GM10847 (cell line): Measurements from ENCODE around the gene HTRA3.

Source experiments
- POLR2A ChIP-seq: IDR thresholded peaks from 2 replicates; pipeline ENCODE4 v1.6.1; 2011; ENCODE audit not compliant: insufficient read length; ENCODE audit errors: extremely low read depth

The HTRA3 gene

DNA sequence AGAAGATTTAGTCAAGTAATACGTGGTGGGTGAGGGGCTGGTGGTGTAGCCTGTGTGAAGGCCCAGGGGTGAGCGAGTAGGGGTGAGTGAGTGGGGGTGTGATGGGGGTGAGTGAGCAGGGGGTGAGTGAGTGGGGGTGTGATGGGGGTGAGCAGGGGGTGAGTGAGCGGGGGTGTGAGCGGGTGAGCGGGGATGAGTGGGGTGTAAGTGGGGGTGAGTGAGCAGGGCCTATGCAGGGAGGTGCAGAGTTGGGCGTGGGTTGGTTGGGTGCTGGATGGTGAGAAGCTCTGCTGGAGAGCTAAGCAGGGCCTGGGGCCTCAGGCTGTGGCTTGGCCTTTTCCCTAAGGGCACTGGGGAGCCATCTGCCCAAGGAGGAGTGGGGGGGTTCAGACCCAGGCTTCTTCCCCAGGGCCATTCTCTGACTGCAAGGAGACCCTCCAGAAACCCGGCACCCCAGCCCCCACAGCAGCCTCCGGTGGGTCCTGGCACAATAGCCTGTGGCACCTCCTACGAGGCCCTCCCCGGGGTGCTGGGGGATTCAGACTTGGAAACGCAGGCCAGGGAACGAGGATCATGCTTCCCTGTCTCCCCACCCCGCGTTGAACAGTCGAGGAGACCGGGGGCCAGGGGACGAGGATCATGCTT lies 40.1 kb upstream of the HTRA3 start:
- TF ChIP-seq POLR2A: no peak

DNA sequence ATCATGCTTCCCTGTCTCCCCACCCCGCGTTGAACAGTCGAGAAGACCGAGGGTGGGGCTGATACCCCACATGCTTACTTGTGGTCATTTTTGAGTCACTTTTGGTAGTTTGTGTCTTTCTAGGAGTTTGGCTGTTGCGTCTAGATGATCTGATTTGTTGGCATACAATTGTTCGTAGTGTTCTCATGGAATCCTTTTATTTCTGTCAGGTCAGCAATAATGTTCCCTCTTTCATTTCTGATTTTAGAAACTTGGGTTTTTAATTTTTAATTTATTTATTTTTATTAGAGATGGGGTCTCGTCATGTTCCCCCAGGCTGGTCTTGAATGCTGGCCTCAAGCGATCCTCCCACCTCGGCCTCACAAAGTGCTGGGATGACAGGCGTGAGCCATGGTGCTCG lies 39.5 kb upstream of the HTRA3 start:
- no peak for TF ChIP-seq POLR2A

DNA sequence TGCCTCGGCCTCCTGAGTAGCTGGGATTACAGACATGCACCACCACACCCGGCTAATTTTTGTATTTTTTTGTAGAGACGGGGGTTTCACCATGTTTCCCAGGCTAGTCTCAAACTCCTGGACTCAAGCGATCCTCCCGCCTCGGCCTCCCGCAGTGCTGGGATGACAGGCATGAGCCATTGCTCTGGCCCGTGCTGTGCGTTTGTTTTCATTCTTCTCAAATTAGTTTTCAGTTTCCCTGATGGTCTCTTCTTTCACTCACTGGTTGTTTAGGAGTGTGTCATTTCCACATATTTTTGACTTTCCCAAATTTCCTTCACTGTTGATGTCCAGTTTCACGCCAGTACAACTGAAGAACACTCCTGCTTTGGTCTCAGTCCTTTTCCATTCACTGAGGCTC lies 38.7 kb upstream of the HTRA3 start:
- no peak for TF ChIP-seq POLR2A

DNA sequence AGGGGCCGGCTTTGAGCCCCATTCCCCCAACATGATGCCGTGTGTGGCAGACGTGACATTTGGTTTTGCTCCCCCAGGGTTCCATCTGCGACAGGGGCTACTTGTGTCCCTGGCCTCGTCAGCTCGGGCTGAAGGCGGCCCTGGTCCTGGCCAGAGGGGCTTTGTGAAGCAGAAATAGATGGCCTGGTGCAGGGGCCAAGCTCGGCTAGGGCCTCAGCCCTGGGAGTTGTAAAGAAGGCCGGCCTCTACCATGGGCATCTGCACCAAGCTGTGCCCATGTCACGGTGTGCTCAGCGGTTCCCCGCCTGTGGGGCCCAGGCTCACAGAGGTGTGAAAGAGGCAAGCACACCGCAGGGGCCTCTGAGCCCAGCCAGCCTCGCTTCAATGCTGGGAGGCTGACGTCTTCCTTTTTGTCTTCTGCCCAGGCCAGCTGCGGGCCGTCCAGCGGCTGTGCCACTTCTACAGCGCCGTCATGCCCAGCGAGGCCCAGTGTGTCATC lies 38.0 kb upstream of the HTRA3 start:
- TF ChIP-seq POLR2A: no peak

DNA sequence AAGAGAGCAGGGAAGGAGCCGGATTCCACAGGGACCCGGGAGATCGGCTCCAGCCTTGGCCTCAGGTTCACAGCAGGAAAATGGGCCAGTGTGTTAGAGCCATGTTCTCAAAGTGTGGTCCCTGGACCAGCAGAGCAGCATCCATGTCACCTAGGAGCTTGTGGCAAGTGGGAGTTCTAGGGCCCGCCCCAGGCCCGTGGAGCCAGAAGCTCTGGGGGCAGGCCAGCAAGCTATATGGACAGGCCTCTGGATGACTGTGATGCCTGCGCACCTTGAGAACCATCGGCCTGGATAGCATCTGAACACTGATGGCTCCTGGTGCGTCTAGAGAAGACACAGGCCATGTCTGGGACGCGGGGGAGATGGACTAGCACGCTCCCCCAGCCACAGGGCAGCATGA lies 36.8 kb upstream of the HTRA3 start:
- TF ChIP-seq POLR2A: no peak

DNA sequence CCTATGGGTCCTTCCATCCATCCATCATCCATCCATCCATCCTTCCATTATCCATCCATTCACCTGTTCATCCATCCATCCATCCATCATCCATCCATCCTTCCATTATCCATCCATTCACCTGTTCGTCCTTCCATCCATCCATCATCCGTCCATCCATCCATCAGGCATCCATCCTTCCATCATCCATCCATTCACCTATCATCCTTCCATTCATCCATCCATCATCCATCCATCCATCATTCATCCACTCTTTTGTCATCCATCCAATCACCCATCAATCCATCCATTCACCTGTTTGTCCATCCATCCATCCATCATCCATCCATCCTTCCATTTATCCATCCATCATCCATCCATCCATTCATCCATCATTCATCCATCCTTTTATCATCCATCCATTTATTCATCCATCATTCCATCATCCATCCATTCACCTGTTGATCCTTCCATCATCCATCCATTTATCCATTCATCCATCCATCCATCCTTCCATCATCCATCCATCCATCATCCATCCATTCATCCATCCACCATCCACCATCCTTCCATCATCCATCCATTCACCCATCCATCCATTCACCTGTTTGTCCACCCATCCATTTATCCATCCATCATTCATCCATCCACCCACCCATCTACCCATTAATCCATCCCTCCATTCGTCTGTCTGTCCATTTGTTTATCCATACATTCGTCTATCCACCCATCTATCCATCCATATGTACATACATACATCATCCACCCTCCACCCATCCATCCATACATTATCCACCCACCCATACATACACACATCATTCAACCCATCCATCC lies 35.7 kb upstream of the HTRA3 start:
- TF ChIP-seq POLR2A: no peak

DNA sequence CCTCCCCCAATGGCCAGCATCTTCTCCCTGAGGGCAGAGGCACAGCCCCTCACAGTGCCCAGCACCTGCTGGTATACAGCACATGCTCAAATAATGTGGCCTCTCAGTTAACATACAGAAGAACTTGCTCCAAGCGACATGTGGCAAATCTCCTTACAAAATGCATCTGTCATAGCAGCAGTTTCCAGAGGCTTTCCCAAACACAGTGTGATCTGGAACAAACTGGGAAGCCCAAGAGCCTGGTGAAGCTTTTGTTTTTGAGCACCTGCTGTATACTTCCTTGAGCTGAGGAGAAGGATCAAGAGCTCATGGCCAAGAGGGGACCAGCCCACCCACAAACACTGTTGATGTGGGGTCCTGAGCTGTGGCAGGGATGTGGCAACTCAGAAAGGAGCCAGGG lies 34.8 kb upstream of the HTRA3 start:
- no peak for TF ChIP-seq POLR2A

DNA sequence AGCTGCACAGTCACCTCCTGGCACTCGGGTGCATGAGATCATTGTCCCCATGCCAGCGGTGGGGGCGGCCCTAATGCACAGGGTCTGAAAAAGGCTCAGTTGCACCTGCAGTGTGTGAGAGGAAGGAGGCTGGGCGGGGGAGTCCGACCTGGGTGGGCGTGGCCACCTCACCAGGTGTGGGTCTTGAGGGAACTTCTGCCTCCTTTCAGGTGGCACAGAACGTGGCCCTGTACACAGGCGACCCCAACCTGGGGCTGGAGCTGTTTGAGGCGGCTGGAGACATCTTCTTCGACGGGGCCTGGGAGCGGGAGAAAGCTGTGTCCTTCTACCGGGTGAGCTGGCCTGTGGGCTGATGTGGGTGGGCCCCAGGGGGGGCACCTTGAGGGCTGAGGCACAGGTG lies 34.3 kb upstream of the HTRA3 start:
- no peak for TF ChIP-seq POLR2A

DNA sequence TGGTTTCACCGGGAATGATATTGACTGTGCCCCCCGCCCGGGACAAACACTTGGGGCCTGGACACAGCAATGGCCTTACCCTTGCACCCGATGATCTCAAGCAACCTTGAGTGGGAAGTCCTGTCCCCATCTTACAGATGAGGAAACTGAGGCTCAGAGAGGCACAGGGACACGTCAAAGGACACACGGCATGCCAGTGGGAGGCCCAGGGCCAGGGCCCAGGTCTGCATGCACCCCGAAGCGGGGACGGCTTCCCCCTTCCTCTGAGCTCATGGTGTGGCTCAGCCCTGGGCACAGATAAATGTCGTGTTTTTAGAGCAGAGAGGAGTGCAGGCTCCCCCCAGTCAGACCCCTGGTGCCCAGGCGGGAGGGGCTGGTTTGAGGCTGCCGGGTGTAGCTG lies 33.9 kb upstream of the HTRA3 start:
- TF ChIP-seq POLR2A: no peak

DNA sequence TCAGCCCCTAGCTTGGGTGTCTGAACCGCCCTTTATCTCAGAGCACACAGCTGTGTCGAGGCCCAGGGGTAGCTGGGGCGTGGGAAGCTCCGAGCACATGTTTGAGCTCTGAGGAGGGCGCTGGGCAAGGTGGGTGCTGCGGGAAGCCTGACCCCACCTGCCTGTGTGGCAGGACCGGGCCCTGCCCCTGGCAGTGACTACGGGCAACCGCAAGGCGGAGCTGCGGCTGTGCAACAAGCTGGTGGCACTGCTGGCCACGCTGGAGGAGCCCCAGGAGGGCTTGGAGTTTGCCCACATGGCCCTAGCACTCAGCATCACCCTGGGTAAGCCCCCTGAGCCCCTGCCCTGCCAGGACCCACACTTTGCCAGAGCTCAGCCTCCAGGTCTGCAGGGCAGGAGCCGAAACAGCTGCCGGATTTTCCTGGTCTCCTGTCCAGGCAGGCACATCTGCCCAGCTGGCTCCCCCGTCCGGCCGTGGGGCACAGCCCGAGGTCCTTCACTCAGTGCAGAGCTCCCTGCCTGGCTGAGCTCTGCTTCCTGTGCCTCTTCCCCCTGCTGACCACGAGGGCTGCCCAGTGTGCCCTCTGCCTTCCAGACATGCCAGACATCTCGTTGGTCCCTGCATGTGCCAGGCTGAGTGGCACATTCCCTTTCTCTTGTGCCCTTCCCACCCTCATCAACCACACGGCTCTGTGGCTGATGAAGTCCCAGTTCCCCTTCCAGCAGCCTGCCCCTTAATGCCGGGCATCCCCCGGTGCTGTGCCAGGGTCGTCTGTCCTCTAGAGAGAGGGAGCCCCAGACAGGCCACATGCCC lies 33.2 kb upstream of the HTRA3 start:
- no peak for TF ChIP-seq POLR2A

DNA sequence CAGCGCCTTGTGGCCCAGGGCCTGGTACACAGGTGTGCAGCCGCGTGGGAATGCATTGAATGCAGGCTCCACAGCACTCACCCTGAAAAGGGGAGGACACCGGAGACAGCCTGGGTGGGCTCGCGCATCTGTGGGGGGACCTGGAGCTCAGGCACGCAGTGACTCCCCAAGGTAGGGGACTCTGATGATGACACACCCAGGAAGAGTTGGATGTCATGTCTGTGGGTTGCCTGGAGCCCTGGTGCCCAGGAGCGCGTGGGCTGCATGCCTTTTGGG lies 32.7 kb upstream of the HTRA3 start:
- no peak for TF ChIP-seq POLR2A

DNA sequence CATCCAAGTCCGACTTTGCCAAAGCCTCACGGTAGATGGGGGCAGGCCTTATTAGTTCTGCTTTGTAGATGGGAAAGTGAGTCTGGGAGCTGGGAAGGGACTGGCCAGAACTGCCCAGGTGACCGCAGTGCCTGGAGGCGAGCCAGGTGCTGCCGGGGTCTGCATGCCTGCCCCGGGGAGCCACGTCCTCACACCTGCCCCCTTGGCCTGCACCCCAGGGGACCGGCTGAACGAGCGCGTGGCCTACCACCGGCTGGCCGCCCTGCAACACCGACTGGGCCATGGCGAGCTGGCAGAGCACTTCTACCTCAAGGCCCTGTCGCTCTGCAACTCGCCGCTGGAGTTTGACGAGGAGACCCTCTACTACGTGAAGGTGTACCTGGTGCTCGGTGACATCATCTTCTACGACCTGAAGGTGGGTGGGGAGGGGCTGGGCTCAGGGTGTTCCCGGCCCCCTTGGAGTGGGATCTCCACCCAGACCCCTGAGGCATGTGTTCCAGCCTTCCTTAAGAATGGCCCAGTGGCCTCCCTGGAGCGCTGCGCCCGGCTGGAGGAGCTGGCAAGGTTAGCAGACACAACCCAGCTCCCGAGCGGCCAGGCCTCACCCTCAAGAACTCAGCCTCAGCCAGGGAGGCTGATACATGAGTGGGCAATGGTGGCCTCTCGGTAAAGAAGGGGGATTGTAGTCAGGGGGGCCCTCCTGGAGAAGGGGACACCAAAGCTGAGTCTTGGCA lies 32.1 kb upstream of the HTRA3 start:
- TF ChIP-seq POLR2A: no peak

DNA sequence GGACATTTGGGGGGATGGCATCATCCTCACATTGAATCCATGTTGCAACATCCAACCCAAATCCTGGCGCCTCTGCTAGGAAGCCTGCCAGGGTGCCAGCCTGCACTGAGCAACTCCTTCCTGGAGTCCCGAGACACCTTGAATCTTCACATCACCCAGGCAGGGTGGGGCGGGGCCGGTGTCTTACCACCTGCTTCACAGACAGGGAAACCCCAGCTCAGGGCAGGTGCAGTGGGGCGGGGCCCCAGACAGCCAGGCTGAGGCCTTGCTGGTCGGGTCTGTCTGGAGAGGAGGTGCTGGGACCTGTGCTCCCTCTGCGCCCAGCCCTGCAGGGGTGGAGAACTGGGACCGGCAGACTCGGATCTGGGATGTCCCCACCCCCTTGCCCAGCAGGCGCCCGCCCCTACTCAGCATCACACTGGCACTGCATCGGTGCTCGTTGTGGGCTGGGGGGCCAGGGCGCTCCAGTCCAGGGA lies 31.5 kb upstream of the HTRA3 start:
- TF ChIP-seq POLR2A: no peak

DNA sequence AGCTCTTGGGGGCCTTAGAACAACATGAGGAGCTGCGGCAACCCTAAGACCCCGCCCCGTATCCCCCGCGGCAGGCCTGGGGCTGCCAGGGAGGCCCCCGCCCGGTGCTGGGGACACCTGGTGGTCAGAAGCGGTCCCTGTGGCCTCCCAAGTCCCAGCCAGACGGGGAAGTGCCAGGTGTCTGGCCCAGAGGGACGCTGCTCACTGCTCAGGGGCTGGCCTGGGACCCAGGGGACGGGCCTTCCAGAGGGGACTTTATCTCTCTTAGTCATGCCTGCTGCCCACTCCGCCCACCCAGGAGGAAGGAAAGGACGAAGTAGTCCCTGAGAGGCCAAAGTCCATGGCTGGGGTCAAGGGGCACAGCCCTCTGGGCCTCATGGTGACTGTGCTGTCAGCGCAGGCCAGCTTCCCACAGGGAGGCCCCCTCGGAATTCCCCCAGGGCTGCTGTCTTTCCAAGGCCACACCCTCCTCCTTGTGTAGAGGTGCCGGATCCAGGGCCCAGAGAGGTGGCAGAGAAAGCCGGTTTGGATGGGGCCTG lies 31.0 kb upstream of the HTRA3 start:
- TF ChIP-seq POLR2A: no peak

DNA sequence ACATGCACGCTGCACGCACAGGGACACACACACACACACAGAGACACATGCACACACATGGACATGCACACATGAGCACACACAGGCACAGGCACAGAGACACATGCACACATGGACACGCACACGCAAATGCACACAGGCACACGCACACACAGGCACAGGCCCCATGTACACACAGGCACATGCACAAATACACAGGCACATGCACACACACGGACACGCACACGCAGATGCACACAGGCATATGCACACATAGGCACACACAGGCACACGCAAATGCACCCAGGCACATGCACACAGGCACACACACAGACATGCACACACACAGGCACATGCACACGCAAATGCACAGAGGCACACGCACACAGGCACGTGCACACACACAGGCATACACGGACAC lies 30.3 kb upstream of the HTRA3 start:
- TF ChIP-seq POLR2A: no peak

DNA sequence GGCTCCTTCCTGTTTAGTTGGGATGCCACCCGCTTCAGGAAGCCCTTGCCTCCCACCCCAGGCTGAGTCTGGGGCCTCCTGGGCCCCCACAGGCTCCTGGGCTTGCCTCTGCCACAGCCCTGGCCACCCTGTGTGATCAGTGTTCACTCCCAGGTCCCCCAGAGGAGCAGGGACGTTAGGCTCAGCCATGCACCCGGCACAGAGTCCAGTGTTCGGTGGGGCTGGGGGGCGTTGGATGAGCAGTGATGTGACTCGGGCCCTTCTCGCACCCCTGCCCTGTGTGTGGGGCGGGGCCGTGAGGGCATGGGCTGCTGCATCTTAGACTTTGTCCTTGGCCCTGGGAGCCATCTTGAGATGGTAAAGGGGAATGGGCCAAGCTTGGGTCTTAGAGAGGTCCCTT lies 29.9 kb upstream of the HTRA3 start:
- TF ChIP-seq POLR2A: no peak
